Lung (tissue), 12 donors: ENCODE results near the gene SPRTN. TPM values are rescaled to one million over a fixed set of nuclear protein-coding genes. Genes with fewer than 3 reads are reported as not detected.

Source experiments
- ATAC-seq: fragments of 200-7000 bp; cut with Tn5 transposase; one replicate; pipeline ENCODE4 v1.9.1; 2020; ENCODE audit warnings: moderate number of reproducible peaks; ENCODE audit not compliant: insufficient read depth, low FRiP score
- DNase-seq, 3 donors: peaks; one replicate each; pipeline ENCODE4 v3.0.0-alpha.2; 2013 to 2017
- H3K27ac ChIP-seq, 2 donors: one replicate each; pipeline ENCODE4 v1.5.1; 2013; ENCODE audit warnings: mild to moderate bottlenecking in 2 of 2, moderate library complexity in 2 of 2, control low read depth in 1 of 2, inconsistent platforms in 1 of 2, low read depth in 1 of 2, low read length in 1 of 2
- H3K27me3 ChIP-seq, 3 donors: one replicate each; pipeline ENCODE4 v1.5.1; 2013; ENCODE audit warnings: low read length in 2 of 3; ENCODE audit not compliant: control insufficient read depth in 3 of 3, insufficient read depth in 3 of 3
- H3K36me3 ChIP-seq, 4 donors: one replicate each; pipeline ENCODE4 v1.5.1; 2013; ENCODE audit warnings: low read length in 4 of 4, mild to moderate bottlenecking in 1 of 4, moderate library complexity in 1 of 4; ENCODE audit not compliant: control insufficient read depth in 4 of 4, insufficient read depth in 4 of 4
- H3K4me1 ChIP-seq, 5 donors: one replicate each; pipeline ENCODE4 v1.5.1; 2013; ENCODE audit warnings: low read length in 5 of 5, mild to moderate bottlenecking in 2 of 5, moderate library complexity in 1 of 5; ENCODE audit not compliant: control insufficient read depth in 5 of 5, insufficient read depth in 5 of 5
- H3K4me3 ChIP-seq: one replicate; pipeline ENCODE4 v1.5.1; 2013; ENCODE audit warnings: mild to moderate bottlenecking, control low read depth, moderate library complexity
- H3K9ac ChIP-seq, 2 donors: one replicate each; pipeline ENCODE4 v1.5.1; 2013; ENCODE audit warnings: low read length in 2 of 2, control low read depth in 1 of 2; ENCODE audit not compliant: insufficient read depth in 1 of 2
- H3K9me3 ChIP-seq, 4 donors: one replicate each; pipeline ENCODE4 v1.5.1; 2013; ENCODE audit warnings: low read length in 3 of 4, mild to moderate bottlenecking in 1 of 4, moderate library complexity in 1 of 4; ENCODE audit not compliant: control insufficient read depth in 4 of 4, insufficient read depth in 3 of 4
- WGBS, 2 donors: extraction: QIAGEN DNeasy Blood & Tissue Kit; methylation state at CpG; one replicate each; pipeline ENCODE4 v1.1.7; 2013; 5-methylcytosine and 5-hydroxymethylcytosine counted together
- polyA plus RNA-seq, 2 donors: library from polyadenylated mRNA; stranded (reverse); fragments of 200-250 nt; gene quantifications; one replicate each; pipeline ENCODE4 v1.2.1, GENCODE V29; 2013
- total RNA-seq, 2 donors: library from RNA; depleted of rRNA in 1 of 2; stranded (reverse); fragments of >200 nt in 1 of 2; gene quantifications; one replicate each; pipeline ENCODE4 v1.2.1, GENCODE V29; 2014 to 2021
- TF ChIP-seq, protein P1 (sequence below): IDR thresholded peaks from 2 replicates; pipeline ENCODE4 v1.5.1; 2012; ENCODE audit warnings: mild to moderate bottlenecking; ENCODE audit errors: control extremely low read depth, extremely low read depth
- donor health status: control.
- donor health status: control.
- donor health status: Bipolar disorder and iron deficiency.
- donor health status: healthy.
- donor health status: DM: yes; HTN: yes; CAD: no.

Gene SPRTN
- total and polyA plus RNA-seq, 4 donors: 3.6 to 13.5 (median 8.9) TPM

DNA sequence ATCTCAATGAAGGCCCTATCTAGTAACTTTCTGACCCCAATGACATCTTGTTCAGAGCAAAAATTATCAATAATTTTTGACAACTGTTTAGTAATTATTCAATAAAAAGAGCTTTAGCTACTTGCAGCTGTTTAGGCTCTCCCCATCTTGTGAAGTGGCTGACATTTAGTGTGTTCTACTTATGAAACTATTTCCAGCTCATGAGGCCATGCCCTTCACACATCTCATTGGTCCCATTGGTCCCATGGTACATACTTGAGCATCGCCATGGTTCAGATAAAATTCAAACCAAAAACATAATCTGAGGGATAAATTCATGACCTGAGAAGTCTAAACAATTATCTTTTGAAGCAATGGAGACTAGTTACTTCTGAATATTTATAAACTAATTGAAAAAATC is 24.2 kb downstream of the SPRTN start:
- ATAC-seq: no peak
- H3K4me3 ChIP-seq: no peak overlapping the region
- H3K9ac ChIP-seq: no peak overlapping the region
- H3K9me3 ChIP-seq: no peaks in the 10 kb centered on the region
- H3K27ac ChIP-seq: no peak overlapping the region
- H3K36me3 ChIP-seq: peaks cover 0 to 6% (median 4%) of the 10 kb centered on the region in 4 donors
- TF ChIP-seq, protein P1, sequence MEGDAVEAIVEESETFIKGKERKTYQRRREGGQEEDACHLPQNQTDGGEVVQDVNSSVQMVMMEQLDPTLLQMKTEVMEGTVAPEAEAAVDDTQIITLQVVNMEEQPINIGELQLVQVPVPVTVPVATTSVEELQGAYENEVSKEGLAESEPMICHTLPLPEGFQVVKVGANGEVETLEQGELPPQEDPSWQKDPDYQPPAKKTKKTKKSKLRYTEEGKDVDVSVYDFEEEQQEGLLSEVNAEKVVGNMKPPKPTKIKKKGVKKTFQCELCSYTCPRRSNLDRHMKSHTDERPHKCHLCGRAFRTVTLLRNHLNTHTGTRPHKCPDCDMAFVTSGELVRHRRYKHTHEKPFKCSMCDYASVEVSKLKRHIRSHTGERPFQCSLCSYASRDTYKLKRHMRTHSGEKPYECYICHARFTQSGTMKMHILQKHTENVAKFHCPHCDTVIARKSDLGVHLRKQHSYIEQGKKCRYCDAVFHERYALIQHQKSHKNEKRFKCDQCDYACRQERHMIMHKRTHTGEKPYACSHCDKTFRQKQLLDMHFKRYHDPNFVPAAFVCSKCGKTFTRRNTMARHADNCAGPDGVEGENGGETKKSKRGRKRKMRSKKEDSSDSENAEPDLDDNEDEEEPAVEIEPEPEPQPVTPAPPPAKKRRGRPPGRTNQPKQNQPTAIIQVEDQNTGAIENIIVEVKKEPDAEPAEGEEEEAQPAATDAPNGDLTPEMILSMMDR: no peak
- DNase-seq: no peak
- H3K27me3 ChIP-seq: no peaks in the 10 kb centered on the region
- 92 to 93% methylated on average over 1 of the region's 1 CpG for WGBS, 2 donors
- H3K4me1 ChIP-seq: peaks cover 0 to 8% (median 0%) of the 10 kb centered on the region in 5 donors

DNA sequence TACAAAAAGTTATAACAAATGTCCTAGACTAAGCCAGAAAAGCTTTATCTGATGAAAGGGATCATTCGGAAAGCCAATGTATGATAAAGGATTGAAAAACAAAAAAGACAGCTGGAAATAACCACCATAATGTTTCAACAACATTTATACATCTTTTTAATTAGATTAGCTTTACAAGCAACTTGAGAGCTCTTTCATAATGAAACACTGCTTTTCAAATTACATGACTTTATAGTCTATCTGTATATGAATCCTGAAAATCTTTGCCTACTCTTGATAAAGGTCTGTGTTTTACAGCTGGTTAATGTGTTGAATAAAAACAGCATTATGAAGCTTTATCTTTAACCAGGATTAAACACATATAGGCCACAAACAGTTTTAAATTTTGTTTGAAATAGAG is 25.5 kb downstream of the SPRTN start:
- Histone ChIP-seq H3K9me3 (no peaks in the 10 kb centered on the region), H3K36me3 (peaks cover under 1 to 6% (median 4%) of the 10 kb centered on the region in 4 donors), H3K27ac (no peak overlapping the region), H3K4me3 (no peak overlapping the region), H3K27me3 (no peaks in the 10 kb centered on the region), H3K9ac (no peak overlapping the region), H3K4me1 (peaks cover 0 to 3% (median 0%) of the 10 kb centered on the region in 5 donors)
- ATAC-seq (no peak), DNase-seq (no peak)
- WGBS, 2 donors: 80 to 88% methylated on average over 1 of the region's 1 CpG
- TF ChIP-seq, protein P1: no peak

DNA sequence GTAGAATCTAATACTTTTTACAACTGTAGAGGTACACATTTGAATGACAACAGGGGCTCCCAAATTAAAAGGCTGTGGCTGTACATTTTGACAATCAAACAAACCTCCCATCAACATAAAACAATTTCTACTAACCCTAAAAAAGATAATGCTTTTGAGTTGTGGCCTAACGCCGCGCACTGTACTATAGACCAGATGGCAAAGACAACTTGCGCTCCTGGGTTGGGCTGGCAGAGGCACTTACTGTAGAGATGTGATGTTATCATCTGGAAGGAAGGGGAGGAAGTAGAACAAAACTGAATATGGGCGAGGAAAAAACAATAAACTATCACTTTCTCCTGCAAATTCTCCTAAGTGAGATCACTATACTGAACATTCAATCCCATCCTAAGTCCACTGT is 26.1 kb downstream of the SPRTN start:
- TF ChIP-seq, protein P1: no peak
- no peaks in the 10 kb centered on the region for H3K9me3 ChIP-seq
- H3K4me3 ChIP-seq: no peak overlapping the region
- peaks cover 2 to 6% (median 5%) of the 10 kb centered on the region in 4 donors for H3K36me3 ChIP-seq
- H3K4me1 ChIP-seq: peaks cover 0 to 3% (median 0%) of the 10 kb centered on the region in 5 donors
- ATAC-seq (no peak), DNase-seq (no peak)
- no peaks in the 10 kb centered on the region for H3K27me3 ChIP-seq
- H3K9ac ChIP-seq: no peak overlapping the region
- H3K27ac ChIP-seq: no peak overlapping the region
- WGBS, 2 donors: 76 to 86% methylated on average over 5 of the region's 5 CpGs

GRCh38 chr1:231369282-231369681 is 31.2 kb downstream of the SPRTN start:
- 81 to 83% methylated on average over 3 of the region's 3 CpGs for WGBS, 2 donors
- no peak overlapping the region for H3K4me3 ChIP-seq
- ATAC-seq: no peak
- no peaks in the 10 kb centered on the region for H3K9me3 ChIP-seq
- DNase-seq: no peak
- TF ChIP-seq, protein P1: no peak
- no peak overlapping the region for H3K9ac ChIP-seq
- H3K36me3 ChIP-seq: peaks cover 2 to 7% (median 5%) of the 10 kb centered on the region in 4 donors
- no peak overlapping the region for H3K27ac ChIP-seq
- no peaks in the 10 kb centered on the region for H3K27me3 ChIP-seq
- no peaks in the 10 kb centered on the region for H3K4me1 ChIP-seq
